IMR-90 (cell line): ENCODE measurements around the gene MLST8. TPM values are rescaled to one million over a fixed set of nuclear protein-coding genes. Genes with fewer than 3 reads are reported as not detected.
"Not testable (repeated sequence)": the region's sequence is repeated elsewhere in the genome, so short reads cannot be mapped to it uniquely, and the experiment has no call there.

ENCODE experiments used
- ATAC-seq: fragments of 200-7000 bp; cut with Tn5 transposase; 2 replicates; pipeline ENCODE4 v1.9.1; 2020; ENCODE audit warnings: low read depth, mild to moderate bottlenecking, moderate library complexity
- BruUV-seq: library from RNA; stranded (reverse); fragments of 400-500 nt; replicated peaks from 2 replicates; lab custom pipeline; 2021; lab: Mats Ljungman, UMichigan
- CTCF ChIA-PET: fragments of 300-600 bp; formaldehyde crosslinking; extraction: SDS; loops from one replicate; lab custom pipeline; 2021; ENCODE audit warnings: antibody characterized with exemption; lab: Yijun Ruan, JAX
- POLR2A ChIA-PET: fragments of 300-600 bp; sonication (Branson Sonifier 250); formaldehyde crosslinking; loops from one replicate; lab custom pipeline; 2022; ENCODE audit warnings: antibody characterized with exemption; ENCODE audit not compliant: unreplicated experiment; lab: Charles Lee
- DNase-seq: peaks from one replicate; pipeline ENCODE4 v3.0.0; 2013
- H2AFZ ChIP-seq: replicated peaks from 2 replicates; pipeline ENCODE3; 2013; ENCODE audit warnings: low read length, mild to moderate bottlenecking; ENCODE audit not compliant: poor library complexity
- H2AK5ac ChIP-seq: 2 replicates; pipeline ENCODE4 v1.6.1; 2013; ENCODE audit warnings: low read depth, low read length, inconsistent platforms
- H2AK9ac ChIP-seq: replicated peaks from 2 replicates; pipeline ENCODE3; 2013; ENCODE audit warnings: mild to moderate bottlenecking, low read depth, low read length, moderate library complexity; ENCODE audit not compliant: poor library complexity
- H2BK120ac ChIP-seq: 2 replicates; pipeline ENCODE4 v1.6.1; 2013; ENCODE audit warnings: low read depth, low read length, inconsistent platforms
- H2BK15ac ChIP-seq: 3 replicates; pipeline ENCODE4 v1.6.1; 2013; ENCODE audit warnings: low read depth, low read length, inconsistent platforms
- H2BK20ac ChIP-seq: 2 replicates; pipeline ENCODE4 v1.6.1; 2013; ENCODE audit warnings: low read depth, mild to moderate bottlenecking, inconsistent platforms, low read length, moderate library complexity
- H2BK5ac ChIP-seq: 2 replicates; pipeline ENCODE4 v1.6.1; 2013; ENCODE audit warnings: mild to moderate bottlenecking, low read depth, low read length, inconsistent platforms; ENCODE audit not compliant: poor library complexity, severe bottlenecking
- H3K14ac ChIP-seq: replicated peaks from 2 replicates; pipeline ENCODE4 v1.6.1; 2013; ENCODE audit warnings: low read depth, low read length, inconsistent platforms
- H3K18ac ChIP-seq: 2 replicates; pipeline ENCODE4 v1.6.1; 2013; ENCODE audit warnings: low read depth, low read length, control low read depth
- H3K23ac ChIP-seq: 2 replicates; pipeline ENCODE4 v1.6.1; 2013; ENCODE audit warnings: low read depth, low read length, inconsistent platforms
- H3K27ac ChIP-seq: 2 replicates; pipeline ENCODE4 v1.5.1; 2013; ENCODE audit warnings: mild to moderate bottlenecking, control low read depth, low read length; ENCODE audit not compliant: insufficient read depth
- H3K27me3 ChIP-seq: 2 replicates; pipeline ENCODE4 v1.6.1; 2013; ENCODE audit warnings: low read length; ENCODE audit not compliant: control insufficient read depth, insufficient read depth
- H3K36me3 ChIP-seq: 2 replicates; pipeline ENCODE4 v1.6.1; 2013; ENCODE audit warnings: low read length, mixed read lengths; ENCODE audit not compliant: control insufficient read depth, insufficient read depth
- H3K4ac ChIP-seq: 2 replicates; pipeline ENCODE4 v1.6.1; 2013; ENCODE audit warnings: low read depth, low read length, inconsistent platforms
- H3K4me1 ChIP-seq: 2 replicates; pipeline ENCODE4 v1.6.1; 2013; ENCODE audit warnings: low read length, mixed read lengths; ENCODE audit not compliant: control insufficient read depth, insufficient read depth
- H3K4me2 ChIP-seq: 2 replicates; pipeline ENCODE4 v1.6.1; 2013; ENCODE audit warnings: low read depth, mild to moderate bottlenecking, control low read depth, low read length, moderate library complexity
- H3K4me3 ChIP-seq: 2 replicates; pipeline ENCODE4 v1.5.1; 2013; ENCODE audit warnings: low read depth, mild to moderate bottlenecking, control low read depth, low read length, moderate library complexity; ENCODE audit not compliant: insufficient read depth
- H3K56ac ChIP-seq: 2 replicates; pipeline ENCODE4 v1.6.1; 2013; ENCODE audit warnings: low read length, inconsistent platforms; ENCODE audit not compliant: insufficient read depth; ENCODE audit errors: extremely low read depth
- H3K79me1 ChIP-seq, 2 experiments: 2 replicates each; pipeline ENCODE4 v1.6.1; 2013; ENCODE audit warnings: low read length in 2 of 2, inconsistent platforms in 1 of 2, low read depth in 1 of 2
- H3K9ac ChIP-seq: 2 replicates; pipeline ENCODE4 v1.6.1; 2013; ENCODE audit warnings: low read depth, low read length, control low read depth
- H3K9me1 ChIP-seq: 2 replicates; pipeline ENCODE4 v1.6.1; 2013; ENCODE audit warnings: low read length, inconsistent platforms; ENCODE audit not compliant: insufficient read depth
- H3K9me3 ChIP-seq: 2 replicates; pipeline ENCODE4 v1.6.1; 2013; ENCODE audit warnings: low read length; ENCODE audit not compliant: control insufficient read depth, insufficient read depth
- H4K20me1 ChIP-seq: 2 replicates; pipeline ENCODE4 v1.6.1; 2013; ENCODE audit warnings: low read length, inconsistent platforms; ENCODE audit not compliant: insufficient read depth
- H4K5ac ChIP-seq: 2 replicates; pipeline ENCODE4 v1.6.1; 2013; ENCODE audit warnings: mild to moderate bottlenecking, low read depth, low read length, control low read depth
- H4K8ac ChIP-seq, 2 experiments: 2 replicates each; pipeline ENCODE4 v1.6.1; 2013; ENCODE audit warnings: low read depth in 2 of 2, low read length in 2 of 2, control low read depth in 1 of 2, inconsistent platforms in 1 of 2
- H4K91ac ChIP-seq: 2 replicates; pipeline ENCODE4 v1.6.1; 2013; ENCODE audit warnings: low read depth, low read length, inconsistent platforms; ENCODE audit not compliant: insufficient read depth
- WGBS, 2 experiments: methylation state at CpG; one replicate each; pipeline versions ENCODE4 v1.1.5 to v1.1.7; 2013; ENCODE audit warnings: missing lambda C conversion rate in 2 of 2; ENCODE audit not compliant: insufficient read length in 1 of 2; ENCODE audit errors: extremely low coverage in 2 of 2; 5-methylcytosine and 5-hydroxymethylcytosine counted together
- dilution Hi-C: fragments of 300-500 bp; cut with HindIII; formaldehyde crosslinking; loops from one replicate; pipeline ENCODE4 v1.14.3; 2018; ENCODE audit warnings: low sequenced_read_pairs; ENCODE audit not compliant: unreplicated experiment
- in situ Hi-C: fragments of 300-500 bp; cut with MboI; formaldehyde crosslinking; loops from 3 replicates; pipeline ENCODE4 v1.14.3; 2019; ENCODE audit warnings: low sequenced_read_pairs, inconsistent platforms, mixed read lengths
- intact Hi-C: fragments of 100-400 bp; cut with micrococcal nuclease; formaldehyde crosslinking; loops from 2 replicates; pipeline ENCODE4 v1.10.0; 2022
- polyA plus RNA-seq, 3 experiments: library from polyadenylated mRNA; depleted of rRNA; stranded (reverse); fragments of >200 nt; gene quantifications; 2 replicates each; pipeline ENCODE4 v1.2.3, GENCODE V29; 2012; ENCODE audit warnings: low replicate concordance in 1 of 3
- total RNA-seq: library from RNA; depleted of rRNA; stranded (reverse); fragments of >200 nt; gene quantifications from 2 replicates; pipeline ENCODE4 v1.2.3, GENCODE V29; 2012

MLST8 gene
- total and polyA plus RNA-seq, 2 of the 4 experiments (the other 2 are of a cell fraction): 34.4 to 93.7 TPM

GRCh38 chr16:2203119-2203688, 2.0 kb upstream of the MLST8 start:
- H3K27ac ChIP-seq, dilution Hi-C loops, H3K9me1 ChIP-seq, H3K4me2 ChIP-seq, H4K91ac ChIP-seq, H3K4me3 ChIP-seq, CTCF ChIA-PET, H3K14ac ChIP-seq, H2BK5ac ChIP-seq, intact Hi-C loops, ATAC-seq, H2AK9ac ChIP-seq, BruUV-seq, H3K23ac ChIP-seq, H3K18ac ChIP-seq, DNase-seq, H3K56ac ChIP-seq, H4K5ac ChIP-seq, H4K8ac ChIP-seq, H3K4me1 ChIP-seq, H2BK120ac ChIP-seq, H3K9ac ChIP-seq, H2BK20ac ChIP-seq, H3K4ac ChIP-seq, H2BK15ac ChIP-seq, POLR2A ChIA-PET, H4K20me1 ChIP-seq, in situ Hi-C loops, H2AK5ac ChIP-seq, H3K9me3 ChIP-seq, H2AFZ ChIP-seq: not testable (repeated sequence)
- H3K79me1 ChIP-seq: peaks cover 13 to 24% of the 10 kb centered on the region in 2 experiments
- H3K36me3 ChIP-seq: peaks cover 15% of the 10 kb centered on the region; the same call in 1 of the 2 replicates
- 100% methylated on average over 2 of the region's 8 CpGs; no CpG with 5 or more reads in 1 of the 2 experiments for WGBS, 2 experiments
- peaks cover 24% of the 10 kb centered on the region for H3K27me3 ChIP-seq
